Parathyroid adenoma (tissue), 2 donors: ENCODE data around the gene C20orf202.

Source experiments
- H2AFZ ChIP-seq: fragments of 300-600 bp; sonication (generic); one replicate; pipeline ENCODE4 v1.7.0; 2017; ENCODE audit warnings: antibody characterized with exemption, mild to moderate bottlenecking
- H3K27ac ChIP-seq: fragments of 300-600 bp; sonication (generic); one replicate; pipeline ENCODE4 v1.7.0; 2017
- H3K27me3 ChIP-seq: fragments of 300-600 bp; sonication (generic); one replicate; pipeline ENCODE4 v1.7.0; 2017; ENCODE audit warnings: low read length; ENCODE audit not compliant: control insufficient read depth, insufficient read depth
- H3K36me3 ChIP-seq: fragments of 300-600 bp; sonication (generic); one replicate; pipeline ENCODE4 v1.7.0; 2017; ENCODE audit warnings: low read length; ENCODE audit not compliant: control insufficient read depth, insufficient read depth
- H3K4me1 ChIP-seq: fragments of 300-600 bp; sonication (generic); one replicate; pipeline ENCODE4 v1.7.0; 2017; ENCODE audit warnings: control low read depth
- H3K4me2 ChIP-seq: fragments of 300-600 bp; sonication (generic); one replicate; pipeline ENCODE4 v1.7.0; 2017; ENCODE audit warnings: low read length
- H3K4me3 ChIP-seq: fragments of 300-600 bp; sonication (generic); one replicate; pipeline ENCODE4 v1.7.0; 2017; ENCODE audit warnings: low read depth, low read length
- H3K79me2 ChIP-seq: fragments of 300-600 bp; sonication (generic); one replicate; pipeline ENCODE4 v1.7.0; 2017; ENCODE audit warnings: control low read depth
- H3K9ac ChIP-seq: fragments of 300-600 bp; sonication (generic); one replicate; pipeline ENCODE4 v1.7.0; 2017; ENCODE audit warnings: mild to moderate bottlenecking
- H3K9me3 ChIP-seq: fragments of 300-600 bp; sonication (generic); one replicate; pipeline ENCODE4 v1.7.0; 2017; ENCODE audit warnings: low read length; ENCODE audit not compliant: control insufficient read depth
- TF ChIP-seq, protein P1 (sequence below): fragments of 300-600 bp; sonication (generic); IDR thresholded peaks from one replicate; pipeline ENCODE4 v1.7.0; 2017; ENCODE audit warnings: antibody characterized with exemption, mild to moderate bottlenecking
- donor health status: primary hyperparathyroidism.

C20orf202 gene

DNA sequence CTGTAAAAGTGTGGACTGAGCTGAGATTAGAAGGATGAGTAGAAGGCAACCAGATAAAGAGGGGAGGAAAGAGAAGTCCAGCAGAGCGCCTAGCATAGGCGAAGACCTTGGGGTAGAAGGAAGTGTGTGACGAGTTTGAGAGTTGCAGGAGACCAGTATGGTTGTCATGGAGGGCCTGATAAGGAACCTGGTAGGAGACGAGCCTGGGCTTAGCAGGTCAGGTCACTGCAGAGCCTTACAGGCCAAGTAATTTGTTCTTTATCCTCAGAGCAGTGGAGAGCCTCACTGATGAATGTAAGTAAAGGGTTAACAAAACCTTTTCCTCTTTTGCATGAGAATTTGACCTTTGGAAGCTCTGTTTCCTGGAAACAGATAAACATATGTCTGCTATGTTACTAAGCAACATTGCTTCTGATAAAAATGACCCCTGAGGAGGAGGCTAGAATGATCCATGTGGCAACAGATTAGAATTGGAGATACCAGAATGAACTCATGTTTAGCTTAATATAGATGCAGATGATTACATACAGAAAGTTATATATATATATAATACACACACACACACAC lies 15.6 kb upstream of the C20orf202 start:
- H3K4me3 ChIP-seq = no peak overlapping the region
- H3K36me3 ChIP-seq = no peaks in the 10 kb centered on the region
- no peak overlapping the region for H3K9ac ChIP-seq
- peaks cover 3% of the 10 kb centered on the region for H3K4me1 ChIP-seq
- H3K9me3 ChIP-seq = no peaks in the 10 kb centered on the region
- no peak overlapping the region for H3K27ac ChIP-seq
- no peak overlapping the region for H3K4me2 ChIP-seq
- no peaks in the 10 kb centered on the region for H3K27me3 ChIP-seq
- no peak overlapping the region for H2AFZ ChIP-seq
- no peaks in the 10 kb centered on the region for H3K79me2 ChIP-seq
- TF ChIP-seq, protein P1, sequence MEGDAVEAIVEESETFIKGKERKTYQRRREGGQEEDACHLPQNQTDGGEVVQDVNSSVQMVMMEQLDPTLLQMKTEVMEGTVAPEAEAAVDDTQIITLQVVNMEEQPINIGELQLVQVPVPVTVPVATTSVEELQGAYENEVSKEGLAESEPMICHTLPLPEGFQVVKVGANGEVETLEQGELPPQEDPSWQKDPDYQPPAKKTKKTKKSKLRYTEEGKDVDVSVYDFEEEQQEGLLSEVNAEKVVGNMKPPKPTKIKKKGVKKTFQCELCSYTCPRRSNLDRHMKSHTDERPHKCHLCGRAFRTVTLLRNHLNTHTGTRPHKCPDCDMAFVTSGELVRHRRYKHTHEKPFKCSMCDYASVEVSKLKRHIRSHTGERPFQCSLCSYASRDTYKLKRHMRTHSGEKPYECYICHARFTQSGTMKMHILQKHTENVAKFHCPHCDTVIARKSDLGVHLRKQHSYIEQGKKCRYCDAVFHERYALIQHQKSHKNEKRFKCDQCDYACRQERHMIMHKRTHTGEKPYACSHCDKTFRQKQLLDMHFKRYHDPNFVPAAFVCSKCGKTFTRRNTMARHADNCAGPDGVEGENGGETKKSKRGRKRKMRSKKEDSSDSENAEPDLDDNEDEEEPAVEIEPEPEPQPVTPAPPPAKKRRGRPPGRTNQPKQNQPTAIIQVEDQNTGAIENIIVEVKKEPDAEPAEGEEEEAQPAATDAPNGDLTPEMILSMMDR = no peak

DNA sequence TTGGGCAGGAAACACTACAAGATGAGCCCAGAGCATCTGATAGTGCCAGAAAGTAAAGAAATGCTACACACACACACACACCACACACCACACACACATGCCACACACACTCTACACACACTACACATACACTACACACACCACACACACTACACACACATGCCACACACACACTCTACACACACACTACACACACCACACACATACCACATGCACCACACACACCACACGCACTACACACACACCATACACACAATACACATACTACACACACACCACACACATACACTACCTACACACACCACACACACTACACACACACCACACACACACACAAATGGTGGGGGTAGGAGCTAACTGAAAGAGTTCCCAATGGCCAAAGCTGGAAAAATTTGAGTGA lies 14.9 kb upstream of the C20orf202 start:
- Histone ChIP-seq H3K9me3 (no peaks in the 10 kb centered on the region), H3K27me3 (no peaks in the 10 kb centered on the region), H3K36me3 (no peaks in the 10 kb centered on the region), H3K4me2 (no peak overlapping the region), H2AFZ (no peak overlapping the region), H3K4me1 (peaks cover 3% of the 10 kb centered on the region), H3K79me2 (no peaks in the 10 kb centered on the region), H3K27ac (no peak overlapping the region), H3K4me3 (no peak overlapping the region), H3K9ac (no peak overlapping the region)
- TF ChIP-seq, protein P1 = no peak

DNA sequence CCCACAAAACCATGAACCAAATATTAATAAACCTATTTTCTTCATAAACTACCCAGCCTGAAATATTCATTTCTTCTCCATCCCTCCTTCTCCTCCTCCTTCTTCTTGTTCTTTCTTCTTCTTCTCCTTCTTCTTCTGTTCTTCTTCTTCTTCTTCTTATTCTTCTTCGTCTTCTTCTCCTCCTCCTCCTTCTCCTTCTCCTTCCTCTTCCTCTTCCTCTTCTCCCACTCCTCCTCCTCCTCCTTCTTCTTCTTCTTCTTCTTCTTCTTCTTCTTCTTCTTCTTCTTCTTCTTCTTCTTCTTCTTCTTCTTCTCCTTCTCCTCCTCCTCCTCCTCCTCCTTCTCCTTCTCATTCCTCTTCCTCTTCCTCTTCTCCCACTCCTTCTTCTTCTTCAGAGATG lies 13.4 kb upstream of the C20orf202 start:
- no peak overlapping the region for H3K27ac ChIP-seq
- H3K79me2 ChIP-seq = no peaks in the 10 kb centered on the region
- H3K4me1 ChIP-seq = peaks cover 3% of the 10 kb centered on the region
- no peak overlapping the region for H3K9ac ChIP-seq
- no peak overlapping the region for H3K4me3 ChIP-seq
- no peaks in the 10 kb centered on the region for H3K36me3 ChIP-seq
- no peak overlapping the region for H2AFZ ChIP-seq
- no peak overlapping the region for H3K4me2 ChIP-seq
- H3K9me3 ChIP-seq = no peaks in the 10 kb centered on the region
- TF ChIP-seq, protein P1 = no peak
- no peaks in the 10 kb centered on the region for H3K27me3 ChIP-seq

DNA sequence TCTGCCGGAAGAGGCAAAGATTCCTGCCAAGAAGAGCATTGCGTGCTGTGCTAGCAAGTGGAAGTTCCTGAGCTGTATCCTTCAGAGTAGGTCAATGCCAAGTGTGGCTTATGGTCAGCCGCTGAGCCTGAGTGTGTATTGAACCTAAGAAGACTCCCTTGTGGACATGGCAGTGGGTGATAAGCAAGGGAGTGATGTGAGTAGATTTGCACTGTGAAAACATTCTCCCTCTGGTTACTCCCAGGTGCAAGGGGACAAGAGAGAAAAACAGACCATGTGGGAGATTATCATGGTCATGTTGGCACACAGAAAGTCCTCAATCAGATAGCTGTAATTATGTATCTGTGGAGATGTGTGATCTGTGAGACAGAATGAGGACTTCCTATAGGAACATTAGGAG lies 12.4 kb upstream of the C20orf202 start:
- no peaks in the 10 kb centered on the region for H3K79me2 ChIP-seq
- no peak overlapping the region for H2AFZ ChIP-seq
- no peaks in the 10 kb centered on the region for H3K27me3 ChIP-seq
- H3K36me3 ChIP-seq = no peaks in the 10 kb centered on the region
- TF ChIP-seq, protein P1 = no peak
- no peak overlapping the region for H3K27ac ChIP-seq
- H3K9me3 ChIP-seq = no peaks in the 10 kb centered on the region
- peaks cover 3% of the 10 kb centered on the region for H3K4me1 ChIP-seq
- no peak overlapping the region for H3K4me2 ChIP-seq
- H3K4me3 ChIP-seq = no peak overlapping the region
- no peak overlapping the region for H3K9ac ChIP-seq

DNA sequence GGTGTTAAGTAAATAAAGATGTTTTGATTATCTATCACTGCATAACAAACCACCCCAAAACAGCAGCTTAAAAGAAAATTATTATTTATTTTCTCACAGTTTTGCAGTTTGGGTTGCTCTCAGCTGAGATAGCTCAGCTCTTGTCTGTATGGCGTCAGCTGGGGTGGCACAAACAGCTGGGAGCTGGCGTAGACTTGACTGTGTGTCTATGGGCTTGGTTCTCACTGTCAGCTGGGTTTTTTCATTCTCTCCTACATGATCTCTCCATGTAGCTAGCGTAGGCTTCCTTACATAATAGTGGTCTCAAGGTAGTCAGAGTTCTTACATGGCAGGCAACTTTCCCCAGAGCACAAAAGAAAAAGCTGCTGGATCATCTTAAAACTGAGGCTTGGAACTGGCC lies 12.0 kb upstream of the C20orf202 start:
- Histone ChIP-seq H3K9ac (no peak overlapping the region), H3K27ac (no peak overlapping the region), H2AFZ (no peak overlapping the region), H3K27me3 (no peaks in the 10 kb centered on the region), H3K9me3 (no peaks in the 10 kb centered on the region), H3K4me3 (no peak overlapping the region), H3K36me3 (no peaks in the 10 kb centered on the region), H3K79me2 (no peaks in the 10 kb centered on the region), H3K4me2 (no peak overlapping the region), H3K4me1 (no peaks in the 10 kb centered on the region)
- TF ChIP-seq, protein P1 = no peak
